H1 (cell line): ENCODE measurements around the gene L3MBTL2. TPM values are rescaled to one million over a fixed set of nuclear protein-coding genes. Genes with fewer than 3 reads are reported as not detected.

Experiments used
- polyA plus RNA-seq, 7 experiments: library from polyadenylated mRNA; depleted of rRNA in 3 of 7; stranded (reverse) in 5 of 7; unstranded in 2 of 7; fragments of >200 nt in 5 of 7; fragments of 200-250 nt in 2 of 7; gene quantifications; 1 replicate in 5 of 7; 2 replicates in 1 of 7; 4 replicates in 1 of 7; pipeline versions ENCODE4 v1.2.1 to v1.2.3, GENCODE V29; 2011 to 2013; ENCODE audit warnings: missing spikeins in 2 of 7, mixed read lengths in 2 of 7
- total RNA-seq: library from RNA; stranded (reverse); fragmentation: NEBNext Ultra II Directional; extraction: Animal tissue kit (Norgen Biotek cat#: 25700); gene quantifications from 2 replicates; pipeline ENCODE4 v1.2.1, GENCODE V29; 2021
- TF ChIP-seq, protein P1 (sequence below): IDR thresholded peaks from 2 replicates; pipeline ENCODE4 v1.6.1; 2012; ENCODE audit warnings: low read length, inconsistent platforms

L3MBTL2 gene
- total and polyA plus RNA-seq, 2 of the 8 experiments (the other 6 are each of a cell fraction or from before 2014, with no cell fraction given): 23.9 to 24.9 TPM

DNA sequence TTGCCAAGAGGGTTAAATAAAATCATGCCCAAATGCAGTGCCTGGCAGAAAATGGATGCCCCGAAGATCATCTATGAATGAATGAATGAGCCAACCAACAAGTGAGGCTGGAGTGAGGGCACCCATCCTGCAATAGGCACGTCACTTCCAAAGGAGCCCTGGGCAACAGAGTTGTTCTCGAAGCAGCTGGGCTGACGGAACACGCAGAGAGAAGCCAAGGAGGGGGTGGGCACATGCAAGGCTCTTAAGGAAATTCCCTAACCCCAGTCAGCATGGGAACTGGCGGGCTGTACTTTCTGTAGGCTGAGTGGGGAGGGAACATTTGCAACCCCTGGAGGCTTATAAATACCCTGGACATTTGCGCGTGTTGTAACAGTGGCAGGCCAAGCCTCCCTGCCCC, 47.3 kb downstream of the L3MBTL2 start (continued):
- TF ChIP-seq, protein P1, sequence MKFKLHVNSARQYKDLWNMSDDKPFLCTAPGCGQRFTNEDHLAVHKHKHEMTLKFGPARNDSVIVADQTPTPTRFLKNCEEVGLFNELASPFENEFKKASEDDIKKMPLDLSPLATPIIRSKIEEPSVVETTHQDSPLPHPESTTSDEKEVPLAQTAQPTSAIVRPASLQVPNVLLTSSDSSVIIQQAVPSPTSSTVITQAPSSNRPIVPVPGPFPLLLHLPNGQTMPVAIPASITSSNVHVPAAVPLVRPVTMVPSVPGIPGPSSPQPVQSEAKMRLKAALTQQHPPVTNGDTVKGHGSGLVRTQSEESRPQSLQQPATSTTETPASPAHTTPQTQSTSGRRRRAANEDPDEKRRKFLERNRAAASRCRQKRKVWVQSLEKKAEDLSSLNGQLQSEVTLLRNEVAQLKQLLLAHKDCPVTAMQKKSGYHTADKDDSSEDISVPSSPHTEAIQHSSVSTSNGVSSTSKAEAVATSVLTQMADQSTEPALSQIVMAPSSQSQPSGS: no peak
